NCI-H2196 treated with DMSO at 0.1 percent for 48 hours (cell line): Measurements from ENCODE around the gene UROD.
A peak's percentile ranks its signal among the peaks of the same experiment; 100 is the strongest.

Experiments
- DNase-seq: peaks from one replicate; lab custom pipeline; 2025; ENCODE audit not compliant: unreplicated experiment; lab: John Stamatoyannopoulos, UW

Gene UROD

GRCh38 chr1:45008076-45008475 is 4.0 kb upstream of the UROD start:
- no peak for DNase-seq

- no peak for DNase-seq
Measured at GRCh38 chr1:45008516-45008915, 3.5 kb upstream of the UROD start.

GRCh38 chr1:45009296-45009865 is 2.7 kb upstream of the UROD start:
- DNase-seq: no peak

GRCh38 chr1:45009956-45010854 is 1.8 kb upstream of the UROD start:
- peak; percentile 13 for DNase-seq

- DNase-seq: peak; percentile 76
Measured at GRCh38 chr1:45010855-45011811, 921 bp upstream of the UROD start, which contains the start of gene HECTD3. Gene HECTD3, minus strand, starts transcription at chr1:45011324. Its CDS starts 67 bp downstream, at chr1:45011257.

- DNase-seq: peak; percentile 43
Measured at GRCh38 chr1:45012639-45013278, 705 bp downstream of the UROD start.

GRCh38 chr1:45013551-45014209 is 1.6 kb downstream of the UROD start:
- no peak for DNase-seq

GRCh38 chr1:45014321-45015028 is 2.4 kb downstream of the UROD start:
- DNase-seq: peak; percentile 63

GRCh38 chr1:45015683-45016082 is 3.6 kb downstream of the UROD start:
- DNase-seq: no peak

GRCh38 chr1:45016090-45016697 is 4.1 kb downstream of the UROD start:
- DNase-seq: no peak

GRCh38 chr1:45016767-45017166 is 4.7 kb downstream of the UROD start:
- no peak for DNase-seq

DNA sequence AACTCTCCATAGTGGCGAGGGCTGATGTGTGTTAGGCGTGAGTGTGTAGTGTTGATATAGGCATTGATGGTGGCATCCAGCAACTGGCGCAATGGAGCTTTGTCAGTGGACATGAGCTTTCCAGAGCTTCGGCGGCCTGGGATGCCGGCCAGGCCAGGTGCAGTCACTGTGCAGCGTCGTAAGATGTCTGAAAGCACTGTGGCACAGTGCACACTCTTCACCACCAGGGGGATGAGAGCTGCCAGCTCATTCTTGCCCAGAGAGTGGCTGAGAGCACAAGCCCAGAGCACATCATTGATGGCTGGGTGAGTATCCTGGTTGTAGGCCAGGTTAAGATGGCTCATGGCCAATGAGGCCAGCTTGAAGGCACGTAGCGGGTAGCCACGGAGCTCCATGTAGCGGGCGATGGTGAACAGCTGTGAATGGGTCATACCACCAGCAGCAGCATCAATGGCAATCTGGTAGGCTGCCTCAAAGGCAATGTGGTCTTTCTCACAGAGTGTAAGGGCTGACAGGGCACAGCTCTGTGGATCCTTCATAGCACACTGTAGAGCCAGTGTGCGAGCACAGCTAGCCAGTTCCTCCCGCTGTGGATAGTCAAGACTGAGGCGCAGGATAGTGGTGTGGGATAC is 6.7 kb downstream of the UROD start:
- peak; percentile 85 for DNase-seq

- no peak for DNase-seq
Measured at GRCh38 chr1:45023663-45024062, 11.6 kb downstream of the UROD start.

DNA sequence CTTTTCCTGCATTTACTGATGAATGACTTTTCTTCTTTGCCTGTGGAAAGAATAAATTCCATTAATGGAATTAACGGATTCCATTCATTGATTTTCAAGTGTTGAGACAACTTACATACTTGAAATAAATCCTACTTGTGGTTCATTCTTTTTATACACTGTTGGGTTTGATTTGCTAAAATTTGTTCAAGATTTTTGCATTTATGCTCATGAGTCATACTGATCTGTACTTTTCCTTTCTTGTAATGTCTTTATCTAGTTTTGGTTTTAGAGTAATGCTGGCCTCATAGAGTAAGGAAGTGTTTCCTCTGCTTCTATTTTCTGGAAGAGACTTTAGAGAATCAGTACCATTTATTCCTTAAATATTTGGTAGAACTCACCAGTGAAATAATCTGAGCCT is 14.4 kb downstream of the UROD start:
- no peak for DNase-seq

DNA sequence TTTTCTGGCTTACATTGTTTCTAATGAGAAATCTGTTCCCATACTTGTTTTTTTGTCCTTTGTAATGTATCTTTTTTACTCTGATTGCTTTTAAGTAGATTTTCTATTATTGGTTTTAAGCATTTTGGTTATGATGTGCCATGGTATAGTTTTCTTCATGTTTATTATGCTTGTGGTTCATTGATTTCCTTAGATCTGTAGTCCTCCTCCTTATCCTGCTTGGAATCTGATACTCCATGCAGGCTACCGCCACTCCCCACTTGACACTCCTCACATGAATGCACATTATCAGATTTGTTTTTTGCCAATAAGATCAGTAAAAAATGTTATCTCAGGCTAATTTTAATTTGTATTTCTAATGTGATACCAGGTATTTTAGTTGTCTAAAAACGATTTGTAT is 20.8 kb downstream of the UROD start:
- no peak for DNase-seq

GRCh38 chr1:45033356-45033755 is 21.3 kb downstream of the UROD start:
- no peak for DNase-seq

- no peak for DNase-seq
Measured at GRCh38 chr1:45035631-45036301, 23.7 kb downstream of the UROD start.

DNA sequence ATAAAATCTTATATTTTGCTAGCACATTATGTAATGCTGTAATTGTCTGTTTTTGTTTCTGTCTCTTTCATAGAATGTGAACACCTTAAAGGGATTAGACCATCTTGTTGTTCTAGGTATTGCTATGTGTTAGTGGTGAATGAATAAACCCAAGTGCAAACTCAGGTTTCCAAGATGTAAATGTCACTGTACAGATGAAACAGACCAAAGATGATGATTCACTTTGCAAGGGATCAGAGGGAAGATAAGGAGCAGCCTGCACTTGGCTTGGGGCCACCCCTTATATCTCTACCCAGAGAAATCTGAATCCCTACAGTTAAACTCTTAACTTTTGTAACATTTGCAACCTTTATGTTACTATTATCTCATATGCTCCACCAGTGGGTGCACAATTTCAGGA is 25.4 kb downstream of the UROD start:
- no peak for DNase-seq
